Renal pelvis (tissue), 12 donors: ENCODE measurements around the gene THRA. TPM values are rescaled to one million over a fixed set of nuclear protein-coding genes. Genes with fewer than 3 reads are reported as not detected.

Source experiments
- DNase-seq: peaks from one replicate; pipeline ENCODE4 v3.0.0-alpha.2; 2013
- long read RNA-seq, 16 experiments: transcript quantifications; one replicate each; lab custom pipeline, GENCODE V29; 2026
- polyA plus RNA-seq, 3 donors: library from polyadenylated mRNA; unstranded; fragments of 120-200 nt; gene quantifications; one replicate each; pipeline ENCODE4 v1.2.1, GENCODE V29; 2013; ENCODE audit not compliant: insufficient read length in 3 of 3

The THRA gene, protein sequence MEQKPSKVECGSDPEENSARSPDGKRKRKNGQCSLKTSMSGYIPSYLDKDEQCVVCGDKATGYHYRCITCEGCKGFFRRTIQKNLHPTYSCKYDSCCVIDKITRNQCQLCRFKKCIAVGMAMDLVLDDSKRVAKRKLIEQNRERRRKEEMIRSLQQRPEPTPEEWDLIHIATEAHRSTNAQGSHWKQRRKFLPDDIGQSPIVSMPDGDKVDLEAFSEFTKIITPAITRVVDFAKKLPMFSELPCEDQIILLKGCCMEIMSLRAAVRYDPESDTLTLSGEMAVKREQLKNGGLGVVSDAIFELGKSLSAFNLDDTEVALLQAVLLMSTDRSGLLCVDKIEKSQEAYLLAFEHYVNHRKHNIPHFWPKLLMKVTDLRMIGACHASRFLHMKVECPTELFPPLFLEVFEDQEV
- polyA plus RNA-seq, result 10 to 100 TPM; 52.0 to 58.3 (median 55.5) TPM
- long read RNA-seq, donor 1, full-length matches to known transcripts, result 7 of 7 reads
- long read RNA-seq, donor 1, partial matches to known transcripts, result 0 of 7 reads
- long read RNA-seq, donor 1, other reads (novel, unspliced or antisense), result 0 of 7 reads
- long read RNA-seq, donor 2, full-length matches to known transcripts, result 15 of 15 reads
- long read RNA-seq, donor 2, partial matches to known transcripts, result 0 of 15 reads
- long read RNA-seq, donor 2, other reads (novel, unspliced or antisense), result 0 of 15 reads
- long read RNA-seq, donor 3, full-length matches to known transcripts, result 16 of 16 reads
- long read RNA-seq, donor 3, partial matches to known transcripts, result 0 of 16 reads
- long read RNA-seq, donor 3, other reads (novel, unspliced or antisense), result 0 of 16 reads
- long read RNA-seq, donor 4, transcript THRA-201 (10 exons, 2,538 nt), result major isoform, 7 of 9 reads
- long read RNA-seq, donor 4, partial matches to known transcripts, result 0 of 9 reads
- long read RNA-seq, donor 4, other reads (novel, unspliced or antisense), result 0 of 9 reads
- long read RNA-seq, donor 5, transcript THRA-201 (10 exons, 2,538 nt), result major isoform, 6 of 8 reads
- long read RNA-seq, donor 5, partial matches to known transcripts, result 0 of 8 reads
- long read RNA-seq, donor 5, other reads (novel, unspliced or antisense), result 0 of 8 reads
- long read RNA-seq, donor 6, full-length matches to known transcripts, result 11 of 45 reads
- long read RNA-seq, donor 6, partial matches to known transcripts, result 34 of 45 reads
- long read RNA-seq, donor 6, other reads (novel, unspliced or antisense), result 0 of 45 reads
- long read RNA-seq, donor 7, full-length matches to known transcripts, result 11 of 26 reads
- long read RNA-seq, donor 7, partial matches to known transcripts, result 15 of 26 reads
- long read RNA-seq, donor 7, other reads (novel, unspliced or antisense), result 0 of 26 reads
- long read RNA-seq, donor 8, full-length matches to known transcripts, result 11 of 30 reads
- long read RNA-seq, donor 8, partial matches to known transcripts, result 19 of 30 reads
- long read RNA-seq, donor 8, other reads (novel, unspliced or antisense), result 0 of 30 reads
- long read RNA-seq, donor 9, full-length matches to known transcripts, result 16 of 16 reads
- long read RNA-seq, donor 9, partial matches to known transcripts, result 0 of 16 reads
- long read RNA-seq, donor 9, other reads (novel, unspliced or antisense), result 0 of 16 reads
- long read RNA-seq, donor 10, full-length matches to known transcripts, result 13 of 13 reads
- long read RNA-seq, donor 10, partial matches to known transcripts, result 0 of 13 reads
- long read RNA-seq, donor 10, other reads (novel, unspliced or antisense), result 0 of 13 reads
- long read RNA-seq, donor 11, partial matches to known transcripts, result 9 of 13 reads
- long read RNA-seq, donor 11, other reads (novel, unspliced or antisense), result 0 of 13 reads
- long read RNA-seq, donor 12, full-length matches to known transcripts, result 14 of 14 reads
- long read RNA-seq, donor 12, partial matches to known transcripts, result 0 of 14 reads
- long read RNA-seq, donor 12, other reads (novel, unspliced or antisense), result 0 of 14 reads
- long read RNA-seq, donor 13, full-length matches to known transcripts, result 7 of 7 reads
- long read RNA-seq, donor 13, partial matches to known transcripts, result 0 of 7 reads
- long read RNA-seq, donor 13, other reads (novel, unspliced or antisense), result 0 of 7 reads
- long read RNA-seq, donor 14, result 0 reads
- long read RNA-seq, donor 15, result 0 reads
- long read RNA-seq, donor 16, full-length matches to known transcripts, result 11 of 53 reads
- long read RNA-seq, donor 16, partial matches to known transcripts, result 42 of 53 reads
- long read RNA-seq, donor 16, other reads (novel, unspliced or antisense), result 0 of 53 reads

DNA sequence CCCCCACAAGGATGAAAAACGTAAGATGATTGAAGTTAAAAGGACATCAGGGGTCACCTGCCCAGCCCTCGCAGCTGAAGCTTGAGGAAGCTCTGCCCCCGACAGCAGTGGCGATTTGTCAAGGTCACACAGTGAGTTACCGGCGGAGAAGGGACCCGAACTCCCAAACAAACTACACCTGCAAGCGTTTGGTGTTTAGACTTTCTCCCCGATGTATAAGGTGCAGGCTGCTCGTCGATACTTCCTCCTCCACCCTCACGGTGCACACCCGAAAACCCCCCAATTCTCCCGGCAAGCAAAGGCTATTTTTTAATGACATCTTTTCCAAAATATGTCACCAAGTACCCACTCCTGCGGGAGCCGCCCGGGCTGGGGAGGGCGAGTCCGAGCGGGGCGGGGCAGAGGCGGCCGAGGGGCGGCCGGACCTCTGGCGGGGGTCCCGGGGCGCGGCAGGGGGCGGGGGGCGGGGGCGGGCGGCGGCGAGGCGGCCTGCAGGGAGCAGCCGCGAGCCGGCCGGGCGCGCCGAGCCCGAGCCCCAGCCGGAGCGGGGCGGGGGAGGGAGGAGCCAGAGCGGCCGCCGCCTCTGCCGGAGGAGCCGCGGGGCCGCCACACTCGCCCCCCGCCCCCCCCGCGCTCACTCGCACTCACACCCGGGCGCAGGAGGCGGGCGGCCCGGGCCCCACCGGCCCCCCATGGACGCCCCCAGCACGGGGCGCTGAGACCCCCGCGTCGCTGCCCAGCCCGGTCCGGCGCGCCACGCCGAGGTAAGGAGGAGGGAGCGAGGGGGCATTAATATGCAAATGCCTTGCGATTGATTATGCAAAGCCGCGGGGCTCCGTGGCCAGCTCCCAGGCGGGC lies at the start of gene THRA:
THRA (plus strand) TSS at position 637 of the 858 bp plus-strand sequence. CDS start 11,524 bp downstream, outside the sequence.
- DNase-seq, result peak; percentile 58

- DNase-seq, result no peak
Observed at GRCh38 chr17:40014375-40014980, 48.3 kb upstream of the THRA start.

DNA sequence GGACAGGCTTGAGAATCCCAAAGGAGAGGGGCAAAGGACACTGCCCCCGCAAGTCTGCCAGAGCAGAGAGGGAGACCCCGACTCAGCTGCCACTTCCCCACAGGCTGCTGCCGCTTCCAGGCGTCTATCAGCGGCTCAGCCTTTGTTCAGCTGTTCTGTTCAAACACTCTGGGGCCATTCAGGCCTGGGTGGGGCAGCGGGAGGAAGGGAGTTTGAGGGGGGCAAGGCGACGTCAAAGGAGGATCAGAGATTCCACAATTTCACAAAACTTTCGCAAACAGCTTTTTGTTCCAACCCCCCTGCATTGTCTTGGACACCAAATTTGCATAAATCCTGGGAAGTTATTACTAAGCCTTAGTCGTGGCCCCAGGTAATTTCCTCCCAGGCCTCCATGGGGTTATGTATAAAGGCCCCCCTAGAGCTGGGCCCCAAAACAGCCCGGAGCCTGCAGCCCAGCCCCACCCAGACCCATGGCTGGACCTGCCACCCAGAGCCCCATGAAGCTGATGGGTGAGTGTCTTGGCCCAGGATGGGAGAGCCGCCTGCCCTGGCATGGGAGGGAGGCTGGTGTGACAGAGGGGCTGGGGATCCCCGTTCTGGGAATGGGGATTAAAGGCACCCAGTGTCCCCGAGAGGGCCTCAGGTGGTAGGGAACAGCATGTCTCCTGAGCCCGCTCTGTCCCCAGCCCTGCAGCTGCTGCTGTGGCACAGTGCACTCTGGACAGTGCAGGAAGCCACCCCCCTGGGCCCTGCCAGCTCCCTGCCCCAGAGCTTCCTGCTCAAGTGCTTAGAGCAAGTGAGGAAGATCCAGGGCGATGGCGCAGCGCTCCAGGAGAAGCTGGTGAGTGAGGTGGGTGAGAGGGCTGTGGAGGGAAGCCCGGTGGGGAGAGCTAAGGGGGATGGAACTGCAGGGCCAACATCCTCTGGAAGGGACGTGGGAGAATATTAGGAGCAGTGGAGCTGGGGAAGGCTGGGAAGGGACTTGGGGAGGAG lies 47.5 kb upstream of the THRA start, which contains the start of gene CSF3:
CSF3 (plus strand) TSS at position 436 of the 993 bp plus-strand sequence; CDS start at position 471, 35 bp downstream.
- no peak for DNase-seq

- DNase-seq, result no peak
Observed at GRCh38 chr17:40015998-40016985, 46.5 kb upstream of the THRA start.

DNA sequence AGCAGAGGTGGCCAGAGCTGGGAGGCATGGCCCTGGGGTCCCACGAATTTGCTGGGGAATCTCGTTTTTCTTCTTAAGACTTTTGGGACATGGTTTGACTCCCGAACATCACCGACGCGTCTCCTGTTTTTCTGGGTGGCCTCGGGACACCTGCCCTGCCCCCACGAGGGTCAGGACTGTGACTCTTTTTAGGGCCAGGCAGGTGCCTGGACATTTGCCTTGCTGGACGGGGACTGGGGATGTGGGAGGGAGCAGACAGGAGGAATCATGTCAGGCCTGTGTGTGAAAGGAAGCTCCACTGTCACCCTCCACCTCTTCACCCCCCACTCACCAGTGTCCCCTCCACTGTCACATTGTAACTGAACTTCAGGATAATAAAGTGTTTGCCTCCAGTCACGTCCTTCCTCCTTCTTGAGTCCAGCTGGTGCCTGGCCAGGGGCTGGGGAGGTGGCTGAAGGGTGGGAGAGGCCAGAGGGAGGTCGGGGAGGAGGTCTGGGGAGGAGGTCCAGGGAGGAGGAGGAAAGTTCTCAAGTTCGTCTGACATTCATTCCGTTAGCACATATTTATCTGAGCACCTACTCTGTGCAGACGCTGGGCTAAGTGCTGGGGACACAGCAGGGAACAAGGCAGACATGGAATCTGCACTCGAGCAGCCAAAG lies 45.2 kb upstream of the THRA start:
- no peak for DNase-seq

GRCh38 chr17:40018211-40019121 lies 44.3 kb upstream of the THRA start:
- DNase-seq, result no peak

DNA sequence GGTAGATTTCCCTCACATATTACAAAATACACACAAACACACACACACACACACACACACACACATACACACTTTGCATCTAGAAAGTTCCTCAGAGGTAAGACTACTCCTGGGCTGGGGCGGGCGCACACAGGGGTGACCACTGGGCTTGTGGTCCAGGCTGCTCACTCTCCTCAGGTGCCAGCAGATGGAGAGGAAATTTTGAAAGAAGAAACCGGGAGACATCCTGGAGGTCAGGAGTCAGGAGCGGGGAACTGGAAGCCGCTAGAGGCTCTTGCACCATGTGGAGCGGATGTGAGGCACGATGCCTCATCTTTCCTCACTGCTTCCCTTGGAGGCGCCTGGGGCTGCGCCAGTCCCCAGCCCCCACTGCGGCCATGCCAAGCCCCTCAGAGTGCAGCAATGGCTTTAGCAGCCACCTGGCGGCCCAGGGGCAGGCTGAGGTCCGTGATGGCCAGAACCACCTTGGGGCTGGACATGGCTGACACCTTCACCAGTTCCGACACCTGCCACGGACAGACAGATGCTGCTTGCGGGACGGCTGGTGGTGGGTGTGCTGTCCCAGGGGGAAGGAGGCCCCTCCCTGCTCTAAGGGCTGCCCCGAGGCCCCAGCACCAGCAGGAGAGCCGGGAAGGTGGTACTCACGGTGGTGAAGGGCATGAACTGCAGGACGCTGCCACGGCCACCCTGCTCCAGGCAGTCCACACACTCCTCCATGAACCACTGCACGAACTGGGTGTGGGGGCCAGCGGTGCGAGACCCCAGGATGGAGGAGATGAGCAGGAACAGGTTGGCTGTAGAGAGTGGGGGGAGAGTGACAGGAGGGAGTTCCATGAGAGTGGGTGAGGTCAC lies 43.4 kb upstream of the THRA start:
- DNase-seq, result no peak

GRCh38 chr17:40020146-40020545 lies 42.6 kb upstream of the THRA start:
- DNase-seq, result no peak

DNA sequence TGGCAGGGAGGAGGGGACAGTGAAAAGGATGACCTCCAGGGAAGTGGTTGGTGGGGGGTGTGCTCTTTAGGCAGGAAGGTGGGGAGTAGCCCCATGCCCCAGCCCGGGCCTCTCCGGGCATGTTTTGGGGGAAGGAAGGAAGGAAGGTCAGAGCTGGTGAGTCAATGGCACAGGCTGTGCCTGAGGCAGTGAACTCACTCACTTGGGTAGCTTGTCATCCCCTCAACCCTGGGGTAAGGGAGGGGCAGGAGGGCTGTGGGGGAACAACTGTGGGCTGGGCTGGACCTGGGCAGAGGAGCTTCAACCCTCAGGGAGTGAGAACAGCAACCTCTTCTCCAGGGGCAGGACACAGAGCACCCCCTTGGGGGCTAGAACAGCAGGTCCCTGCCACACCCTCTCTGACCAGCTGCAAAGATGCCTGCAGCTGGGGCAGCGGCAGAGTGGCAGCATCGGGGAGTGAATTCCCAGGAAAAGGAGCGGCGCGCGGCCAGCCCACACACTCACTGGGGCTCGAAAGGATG lies 41.3 kb upstream of the THRA start:
- DNase-seq, result no peak

GRCh38 chr17:40022497-40022896 lies 40.3 kb upstream of the THRA start:
- DNase-seq, result no peak

GRCh38 chr17:40022961-40023541 lies 39.7 kb upstream of the THRA start:
- DNase-seq, result no peak
